Stimulated activated naive B cell treated with anti-CD40 and anti-IgM and Interleukin-4, amounts not matched to agents 10 μg/mL and 1 μg/mL and 100 μg/mL, for 72 hours (primary cell): ENCODE data around the gene MYO15A.
A peak's percentile ranks its signal among the peaks of the same experiment; 100 is the strongest.

ENCODE experiments used
- ATAC-seq, 2 donors: fragments of 150-1000 bp; cut with Tn5 transposase; replicated peaks; 2 replicates each; pipeline ENCODE4 v1.10.0; 2021; ENCODE audit warnings: moderate library complexity in 1 of 2
- DNase-seq: peaks from one replicate; pipeline ENCODE4 v3.0.0; 2021
- H3K27ac Mint-ChIP-seq: one replicate; pipeline ENCODE4 v1.8.0; 2022; ENCODE audit warnings: mild to moderate bottlenecking, mixed read lengths
- H3K27me3 Mint-ChIP-seq, 2 donors: one replicate each; pipeline ENCODE4 v1.8.0; 2022; ENCODE audit warnings: mixed read lengths in 2 of 2
- H3K36me3 Mint-ChIP-seq, 2 donors: one replicate each; pipeline ENCODE4 v1.8.0; 2022; ENCODE audit warnings: mixed read lengths in 2 of 2, mild to moderate bottlenecking in 1 of 2
- H3K4me1 Mint-ChIP-seq, 2 donors: one replicate each; pipeline ENCODE4 v1.8.0; 2022; ENCODE audit warnings: mixed read lengths in 2 of 2, mild to moderate bottlenecking in 1 of 2
- H3K4me3 Mint-ChIP-seq, 2 donors: one replicate each; pipeline ENCODE4 v1.8.0; 2022; ENCODE audit warnings: mild to moderate bottlenecking in 2 of 2, mixed read lengths in 2 of 2, moderate library complexity in 1 of 2
- H3K9me3 Mint-ChIP-seq, 2 donors: one replicate each; pipeline ENCODE4 v1.8.0; 2022; ENCODE audit warnings: mixed read lengths in 2 of 2, mild to moderate bottlenecking in 1 of 2

Gene MYO15A

GRCh38 chr17:18108401-18109312, at the start of gene MYO15A:
TSS of gene MYO15A (plus strand) at chr17:18108756. CDS start at chr17:18118801, 10,045 bp downstream.
- ATAC-seq (no peak), DNase-seq (no peak)
- peaks cover under 1 to 2% of the 10 kb centered on the region in 2 donors for H3K4me1 Mint-ChIP-seq
- H3K27ac Mint-ChIP-seq: peak within 1 kb of the TSS; percentile 28
- H3K9me3 Mint-ChIP-seq: no peaks in the 10 kb centered on the region
- no peaks in the 10 kb centered on the region for H3K27me3 Mint-ChIP-seq
- H3K36me3 Mint-ChIP-seq: peaks cover 12 to 32% of the 10 kb centered on the region in 2 donors
- H3K4me3 Mint-ChIP-seq: no peak within 1 kb of the TSS

- ATAC-seq: no peak
- H3K27ac Mint-ChIP-seq: no peak overlapping the region
- peaks cover 0 to 2% of the 10 kb centered on the region in 2 donors for H3K4me1 Mint-ChIP-seq
- DNase-seq: no peak
- H3K27me3 Mint-ChIP-seq: no peaks in the 10 kb centered on the region
- no peaks in the 10 kb centered on the region for H3K9me3 Mint-ChIP-seq
- peaks cover 25 to 44% of the 10 kb centered on the region in 2 donors for H3K36me3 Mint-ChIP-seq
- no peak overlapping the region for H3K4me3 Mint-ChIP-seq
Measured at GRCh38 chr17:18059283-18059682, 49.3 kb upstream of the MYO15A start.

- Mint-ChIP-seq H3K4me1 (no peaks in the 10 kb centered on the region), H3K36me3 (peaks cover 20 to 35% of the 10 kb centered on the region in 2 donors), H3K27ac (no peak overlapping the region), H3K27me3 (no peaks in the 10 kb centered on the region), H3K9me3 (no peaks in the 10 kb centered on the region), H3K4me3 (no peak overlapping the region)
- DNase-seq (no peak), ATAC-seq (no peak)
Measured at GRCh38 chr17:18064053-18064452, 44.5 kb upstream of the MYO15A start.

GRCh38 chr17:18065546-18065945, 43.0 kb upstream of the MYO15A start:
- no peak for DNase-seq
- no peaks in the 10 kb centered on the region for H3K4me1 Mint-ChIP-seq
- no peaks in the 10 kb centered on the region for H3K9me3 Mint-ChIP-seq
- no peaks in the 10 kb centered on the region for H3K27me3 Mint-ChIP-seq
- H3K27ac Mint-ChIP-seq: no peak overlapping the region
- ATAC-seq: no peak
- H3K4me3 Mint-ChIP-seq: no peak overlapping the region
- H3K36me3 Mint-ChIP-seq: peaks cover 13 to 29% of the 10 kb centered on the region in 2 donors

- H3K27ac Mint-ChIP-seq: no peak overlapping the region
- no peaks in the 10 kb centered on the region for H3K9me3 Mint-ChIP-seq
- DNase-seq (no peak), ATAC-seq (no peak)
- peaks cover 0 to 2% of the 10 kb centered on the region in 2 donors for H3K4me1 Mint-ChIP-seq
- peaks cover 11 to 24% of the 10 kb centered on the region in 2 donors for H3K36me3 Mint-ChIP-seq
- H3K4me3 Mint-ChIP-seq: no peak overlapping the region
- no peaks in the 10 kb centered on the region for H3K27me3 Mint-ChIP-seq
Measured at GRCh38 chr17:18066866-18067265, 41.7 kb upstream of the MYO15A start.

GRCh38 chr17:18069101-18069500, 39.5 kb upstream of the MYO15A start:
- ATAC-seq (no peak), DNase-seq (no peak)
- H3K36me3 Mint-ChIP-seq: peaks cover 9 to 17% of the 10 kb centered on the region in 2 donors
- no peak overlapping the region for H3K27ac Mint-ChIP-seq
- no peaks in the 10 kb centered on the region for H3K27me3 Mint-ChIP-seq
- H3K4me1 Mint-ChIP-seq: peaks cover 0 to 2% of the 10 kb centered on the region in 2 donors
- H3K9me3 Mint-ChIP-seq: no peaks in the 10 kb centered on the region
- no peak overlapping the region for H3K4me3 Mint-ChIP-seq

- Mint-ChIP-seq H3K27me3 (peaks cover 6 to 7% of the 10 kb centered on the region in 2 donors), H3K9me3 (no peaks in the 10 kb centered on the region), H3K4me3 (no peak overlapping the region), H3K36me3 (peaks cover 1 to 4% of the 10 kb centered on the region in 2 donors), H3K4me1 (peaks cover 0 to 2% of the 10 kb centered on the region in 2 donors), H3K27ac (no peak overlapping the region)
- DNase-seq: no peak
- no peak for ATAC-seq
Measured at GRCh38 chr17:18070861-18071340, 37.7 kb upstream of the MYO15A start.

GRCh38 chr17:18071751-18072150, 36.8 kb upstream of the MYO15A start:
- Mint-ChIP-seq H3K27ac (no peak overlapping the region), H3K9me3 (no peaks in the 10 kb centered on the region), H3K4me3 (no peak overlapping the region), H3K27me3 (peaks cover 6 to 7% of the 10 kb centered on the region in 2 donors), H3K36me3 (peaks cover 0 to 4% of the 10 kb centered on the region in 2 donors), H3K4me1 (peaks cover 0 to 2% of the 10 kb centered on the region in 2 donors)
- DNase-seq (no peak), ATAC-seq (no peak)

- Mint-ChIP-seq H3K36me3 (no peaks in the 10 kb centered on the region), H3K27me3 (peaks cover 6 to 16% of the 10 kb centered on the region in 2 donors), H3K9me3 (no peaks in the 10 kb centered on the region), H3K4me3 (no peak overlapping the region), H3K4me1 (peaks cover 0 to 2% of the 10 kb centered on the region in 2 donors), H3K27ac (no peak overlapping the region)
- ATAC-seq: no peak
- DNase-seq: no peak
Measured at GRCh38 chr17:18074566-18075272, 33.8 kb upstream of the MYO15A start.

GRCh38 chr17:18076936-18077335, 31.6 kb upstream of the MYO15A start:
- H3K9me3 Mint-ChIP-seq: no peaks in the 10 kb centered on the region
- H3K4me3 Mint-ChIP-seq: no peak overlapping the region
- no peaks in the 10 kb centered on the region for H3K36me3 Mint-ChIP-seq
- H3K4me1 Mint-ChIP-seq: no peaks in the 10 kb centered on the region
- ATAC-seq: no peak
- peaks cover 6 to 23% of the 10 kb centered on the region in 2 donors for H3K27me3 Mint-ChIP-seq
- H3K27ac Mint-ChIP-seq: no peak overlapping the region
- no peak for DNase-seq

- no peak overlapping the region for H3K27ac Mint-ChIP-seq
- H3K36me3 Mint-ChIP-seq: no peaks in the 10 kb centered on the region
- no peak overlapping the region for H3K4me3 Mint-ChIP-seq
- ATAC-seq: no peak
- no peaks in the 10 kb centered on the region for H3K9me3 Mint-ChIP-seq
- H3K27me3 Mint-ChIP-seq: peaks cover 6 to 23% of the 10 kb centered on the region in 2 donors
- DNase-seq: no peak
- H3K4me1 Mint-ChIP-seq: no peaks in the 10 kb centered on the region
Measured at GRCh38 chr17:18079543-18079942, 29.0 kb upstream of the MYO15A start.

GRCh38 chr17:18084256-18084655, 24.3 kb upstream of the MYO15A start:
- DNase-seq (no peak), ATAC-seq (no peak)
- Mint-ChIP-seq H3K27ac (no peak overlapping the region), H3K4me1 (peaks cover 11 to 19% of the 10 kb centered on the region in 2 donors), H3K4me3 (no peak overlapping the region), H3K27me3 (peaks cover 0 to 12% of the 10 kb centered on the region in 2 donors), H3K36me3 (peaks cover 2 to 7% of the 10 kb centered on the region in 2 donors), H3K9me3 (no peaks in the 10 kb centered on the region)

GRCh38 chr17:18087610-18088491, 20.7 kb upstream of the MYO15A start, which contains the start of gene DRG2:
TSS of gene DRG2 (plus strand) at chr17:18087948. CDS start at chr17:18088024, 76 bp downstream.
- peak; percentile 89 to 94 for ATAC-seq
- peak; percentile 88 for DNase-seq
- H3K27ac Mint-ChIP-seq: peak within 1 kb of the TSS; percentile 99
- no peaks in the 10 kb centered on the region for H3K27me3 Mint-ChIP-seq
- peak within 1 kb of the TSS; percentile 98 to 99 for H3K4me3 Mint-ChIP-seq
- H3K36me3 Mint-ChIP-seq: peaks cover 19 to 24% of the 10 kb centered on the region in 2 donors
- peaks cover 15 to 40% of the 10 kb centered on the region in 2 donors for H3K4me1 Mint-ChIP-seq
- H3K9me3 Mint-ChIP-seq: no peaks in the 10 kb centered on the region
